ENCODE data around the gene AURKA. TPM values are rescaled to one million over a fixed set of nuclear protein-coding genes. Genes with fewer than 3 reads are reported as not detected.
A peak's percentile ranks its signal among the peaks of the same experiment; 100 is the strongest.

AURKA gene
- total and polyA plus RNA-seq, 9 of the 15 experiments (the other 6 are each of a cell fraction or from before 2014, with no cell fraction given) = 72.7 to 162 (median 113) TPM

- TF ChIP-seq ZNF740 (CRISPR knock-in tag; IDR thresholded peaks at IDR 0.05) (no peak), ZNF740 (tag; IDR thresholded peaks at IDR 0.05) (no peak), CEBPG (CRISPR knock-in tag; IDR thresholded peaks at IDR 0.05) (peak; percentile 42; the same call in 1 of the 2 replicates), CEBPG (tag; conservative IDR thresholded peaks at IDR 0.05 in 1 of 2, IDR thresholded peaks at IDR 0.05 in 1 of 2) (peak; percentile 69 to 79; a peak in 3 of 4 replicates), MBD2 (IDR thresholded peaks at IDR 0.05; ENCODE audit: borderline replicate concordance, low read depth) (no peak), PPARD (CRISPR knock-in tag; IDR thresholded peaks at IDR 0.05) (no peak), ZNF644 (tag; IDR thresholded peaks at IDR 0.05; ENCODE audit: low read depth) (no peak), ZNF217 (CRISPR knock-in tag; IDR thresholded peaks at IDR 0.05) (no peak), ATF3 (IDR thresholded peaks at IDR 0.05) (peak; percentile 64), ATF3 (CRISPR knock-in tag; conservative IDR thresholded peaks at IDR 0.05) (no peak), BHLHE40 (IDR thresholded peaks at IDR 0.05; ENCODE audit: low read length) (peak; percentile 27; the same call in 1 of the 2 replicates), ZNF589 (CRISPR knock-in tag; IDR thresholded peaks at IDR 0.05; ENCODE audit: low read depth) (no peak), ZNF274 (IDR thresholded peaks at IDR 0.05; ENCODE audit: borderline replicate concordance, low read depth, low read length) (no peak), BDP1 (IDR thresholded peaks at IDR 0.05; ENCODE audit: insufficient read depth, insufficient read length) (no peak), ZNF324 (CRISPR knock-in tag; IDR thresholded peaks at IDR 0.05) (no peak), DIDO1 (tag; IDR thresholded peaks at IDR 0.05; ENCODE audit: low read depth) (no peak), KAT7 (CRISPR knock-in tag; IDR thresholded peaks at IDR 0.05; ENCODE audit: borderline replicate concordance) (peak; percentile 62; the same call in 1 of the 2 replicates)
Measured at GRCh38 chr20:56422076-56422823, 30.2 kb upstream of the AURKA start (continued).

Measured in K562 (cell line).